ENCODE measurements around the gene EIF4G3. TPM values are rescaled to one million over a fixed set of nuclear protein-coding genes. Genes with fewer than 3 reads are reported as not detected.

Gene EIF4G3
- total and polyA plus RNA-seq, 2 donors (not counting 1 experiment from before 2014, with no cell fraction given) = 33.6 to 76.0 TPM

DNA sequence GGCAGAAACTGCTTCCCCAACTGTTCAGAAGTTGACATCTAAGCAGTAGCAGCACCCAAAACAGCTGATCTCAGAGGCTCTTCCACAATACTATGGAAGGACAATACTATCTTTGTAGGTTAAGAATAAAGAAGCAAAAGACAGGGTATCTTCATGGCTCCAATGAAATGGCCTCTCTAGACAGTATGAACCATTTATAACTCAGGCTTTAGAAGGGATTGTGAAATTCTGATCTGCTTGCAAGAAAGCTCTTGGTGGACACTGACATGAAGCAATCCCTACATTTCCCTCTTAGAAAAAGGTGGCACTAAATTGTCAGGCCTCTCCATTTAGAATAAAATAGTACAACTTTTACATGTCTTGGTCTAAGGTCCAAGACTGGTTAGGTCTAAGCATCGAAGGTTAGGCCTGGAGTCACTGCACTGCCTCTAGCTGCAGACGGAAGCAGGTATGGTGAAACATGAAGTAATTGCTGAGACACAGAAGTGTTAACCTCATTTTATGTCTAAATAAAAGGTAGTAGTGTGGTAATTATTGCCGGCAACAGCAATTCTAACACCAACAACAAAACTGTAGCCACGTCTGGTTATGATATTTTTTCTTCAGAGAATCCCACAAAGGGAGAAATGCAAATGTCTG lies 339.0 kb downstream of the EIF4G3 start:
- ChIA-PET POLR2A (no interaction called here), CTCF (interaction anchor here (0.6 kb wide), 1 partner anchor 320 kb away, joined by 3 read pairs; no protein-coding TSS in a partner anchor)
- H3K36me3 ChIP-seq (replicated peaks in 1 of 2; ENCODE audit: control extremely low read depth in 1 of 2, control insufficient read depth in 1 of 2, extremely low read depth in 1 of 2, insufficient read depth in 2 of 2, low read length in 1 of 2) = peaks cover 2 to 20% of the 10 kb centered on the region in 2 experiments
- no CpG with 5 or more reads among the region's 4 CpGs for WGBS (ENCODE audit: insufficient coverage)
- no peak overlapping the region for H2AFZ ChIP-seq (ENCODE audit: insufficient read depth, low read depth, low read length, poor library complexity, severe bottlenecking)
- H3K27me3 Mint-ChIP-seq = no peaks in the 10 kb centered on the region
- no peak for TF ChIP-seq EZH2 (IDR thresholded peaks at IDR 0.05; ENCODE audit: borderline replicate concordance, insufficient read depth, low read depth, low read length, poor library complexity, severe bottlenecking)
- TF ChIP-seq, protein P1, sequence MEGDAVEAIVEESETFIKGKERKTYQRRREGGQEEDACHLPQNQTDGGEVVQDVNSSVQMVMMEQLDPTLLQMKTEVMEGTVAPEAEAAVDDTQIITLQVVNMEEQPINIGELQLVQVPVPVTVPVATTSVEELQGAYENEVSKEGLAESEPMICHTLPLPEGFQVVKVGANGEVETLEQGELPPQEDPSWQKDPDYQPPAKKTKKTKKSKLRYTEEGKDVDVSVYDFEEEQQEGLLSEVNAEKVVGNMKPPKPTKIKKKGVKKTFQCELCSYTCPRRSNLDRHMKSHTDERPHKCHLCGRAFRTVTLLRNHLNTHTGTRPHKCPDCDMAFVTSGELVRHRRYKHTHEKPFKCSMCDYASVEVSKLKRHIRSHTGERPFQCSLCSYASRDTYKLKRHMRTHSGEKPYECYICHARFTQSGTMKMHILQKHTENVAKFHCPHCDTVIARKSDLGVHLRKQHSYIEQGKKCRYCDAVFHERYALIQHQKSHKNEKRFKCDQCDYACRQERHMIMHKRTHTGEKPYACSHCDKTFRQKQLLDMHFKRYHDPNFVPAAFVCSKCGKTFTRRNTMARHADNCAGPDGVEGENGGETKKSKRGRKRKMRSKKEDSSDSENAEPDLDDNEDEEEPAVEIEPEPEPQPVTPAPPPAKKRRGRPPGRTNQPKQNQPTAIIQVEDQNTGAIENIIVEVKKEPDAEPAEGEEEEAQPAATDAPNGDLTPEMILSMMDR (IDR thresholded peaks at IDR 0.05) = no peak
- H3K4me2 ChIP-seq (replicated peaks; ENCODE audit: low read depth, low read length, poor library complexity, severe bottlenecking) = no peak overlapping the region
- H3K9me3 Mint-ChIP-seq (ENCODE audit: insufficient read depth) = no peaks in the 10 kb centered on the region
- H3K4me3 Mint-ChIP-seq = no peak overlapping the region
- H3K4me1 ChIP-seq (ENCODE audit: control insufficient read depth in 2 of 2, insufficient read depth in 2 of 2, low read length in 2 of 2) = no peaks in the 10 kb centered on the region
- H3K9ac ChIP-seq (ENCODE audit: low read length) = no peak overlapping the region
- peaks cover 0 to 3% (median 0%) of the 10 kb centered on the region in 3 donors for H3K9me3 ChIP-seq (ENCODE audit: control extremely low read depth in 1 of 3, control insufficient read depth in 2 of 3, insufficient read depth in 1 of 3, low read length in 2 of 3)
- no peaks in the 10 kb centered on the region for H4K20me1 ChIP-seq (ENCODE audit: control insufficient read depth, insufficient read depth, low read length, poor library complexity, severe bottlenecking)
- H3K27me3 ChIP-seq (replicated peaks in 1 of 4; ENCODE audit: control extremely low read depth in 1 of 4, control insufficient read depth in 3 of 4, insufficient read depth in 4 of 4, low read length in 3 of 4) = no peaks in the 10 kb centered on the region
- H3K4me1 Mint-ChIP-seq = no peaks in the 10 kb centered on the region
- no peak overlapping the region for H3K27ac ChIP-seq (ENCODE audit: low read length in 2 of 2)
- ATAC-seq (ENCODE audit: low read depth) = no peak
- no peaks in the 10 kb centered on the region for H3K79me2 ChIP-seq (ENCODE audit: control insufficient read depth, insufficient read depth, low read length)
- no peak overlapping the region for H3K27ac Mint-ChIP-seq
- no peak for DNase-seq
- intact Hi-C loops (cut with micrococcal nuclease) = no loop called here
- no peak overlapping the region for H3K4me3 ChIP-seq (ENCODE audit: control extremely low read depth in 1 of 5, extremely low read depth in 1 of 5, insufficient read depth in 1 of 5, low read depth in 2 of 5, low read length in 4 of 5)

DNA sequence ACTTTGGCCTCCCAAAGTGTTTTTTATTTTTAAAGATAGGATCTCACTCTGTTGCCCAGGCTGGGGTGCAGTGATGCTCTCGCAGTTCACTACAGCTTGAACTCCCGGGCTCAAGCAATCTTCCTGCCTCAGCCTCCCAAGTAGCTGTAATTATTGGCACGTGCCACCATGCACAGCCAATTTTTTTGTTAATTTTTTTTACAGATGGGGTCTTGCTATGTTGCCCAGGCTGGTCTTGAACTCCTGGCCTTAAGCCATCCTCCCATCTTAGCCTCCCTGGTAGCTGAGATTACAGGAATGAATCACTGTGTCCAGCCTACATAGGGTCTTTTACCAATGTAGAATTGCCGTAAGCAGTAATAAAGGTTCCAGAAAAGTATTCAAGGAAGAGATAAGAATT lies 340.5 kb downstream of the EIF4G3 start:
- Histone ChIP-seq H3K4me2 (replicated peaks; ENCODE audit: low read depth, low read length, poor library complexity, severe bottlenecking) (no peak overlapping the region), H3K4me1 (ENCODE audit: control insufficient read depth in 2 of 2, insufficient read depth in 2 of 2, low read length in 2 of 2) (no peaks in the 10 kb centered on the region), H3K36me3 (replicated peaks in 1 of 2; ENCODE audit: control extremely low read depth in 1 of 2, control insufficient read depth in 1 of 2, extremely low read depth in 1 of 2, insufficient read depth in 2 of 2, low read length in 1 of 2) (peaks cover 2 to 17% of the 10 kb centered on the region in 2 experiments), H3K4me3 (ENCODE audit: control extremely low read depth in 1 of 5, extremely low read depth in 1 of 5, insufficient read depth in 1 of 5, low read depth in 2 of 5, low read length in 4 of 5) (no peak overlapping the region), H2AFZ (ENCODE audit: insufficient read depth, low read depth, low read length, poor library complexity, severe bottlenecking) (no peak overlapping the region), H4K20me1 (ENCODE audit: control insufficient read depth, insufficient read depth, low read length, poor library complexity, severe bottlenecking) (no peaks in the 10 kb centered on the region), H3K27me3 (replicated peaks in 1 of 4; ENCODE audit: control extremely low read depth in 1 of 4, control insufficient read depth in 3 of 4, insufficient read depth in 4 of 4, low read length in 3 of 4) (no peaks in the 10 kb centered on the region), H3K79me2 (ENCODE audit: control insufficient read depth, insufficient read depth, low read length) (no peaks in the 10 kb centered on the region), H3K9me3 (ENCODE audit: control extremely low read depth in 1 of 3, control insufficient read depth in 2 of 3, insufficient read depth in 1 of 3, low read length in 2 of 3) (peaks cover 0 to 3% (median 0%) of the 10 kb centered on the region in 3 donors), H3K9ac (ENCODE audit: low read length) (no peak overlapping the region), H3K27ac (ENCODE audit: low read length in 2 of 2) (no peak overlapping the region)
- Mint-ChIP-seq H3K9me3 (ENCODE audit: insufficient read depth) (no peaks in the 10 kb centered on the region), H3K27ac (no peak overlapping the region), H3K27me3 (no peaks in the 10 kb centered on the region), H3K4me3 (no peak overlapping the region), H3K4me1 (no peaks in the 10 kb centered on the region)
- WGBS (ENCODE audit: insufficient coverage) = 95% methylated on average over 3 of the region's 4 CpGs
- ATAC-seq (ENCODE audit: low read depth) (no peak), DNase-seq (no peak)
- intact Hi-C loops (cut with micrococcal nuclease) = no loop called here
- CTCF ChIA-PET = interaction anchor here (0.6 kb wide), 1 partner anchor 21 kb away, joined by 3 read pairs; no protein-coding TSS in a partner anchor
- TF ChIP-seq, protein P1 (IDR thresholded peaks at IDR 0.05) = no peak
- TF ChIP-seq EZH2 (IDR thresholded peaks at IDR 0.05; ENCODE audit: borderline replicate concordance, insufficient read depth, low read depth, low read length, poor library complexity, severe bottlenecking) = no peak
- POLR2A ChIA-PET = no interaction called here
